Loucy (cell line): ENCODE results near the gene FAM229A.

Source experiments
- H2AFZ ChIP-seq: fragments of 200-600 bp; sonication (generic); 2 replicates; pipeline ENCODE4 v1.6.0; 2016; ENCODE audit warnings: antibody characterized with exemption, mild to moderate bottlenecking, low read length, moderate library complexity
- H3F3A ChIP-seq: fragments of 200-600 bp; 2 replicates; pipeline ENCODE4 v1.6.0; 2016; ENCODE audit warnings: antibody characterized with exemption, low read depth, mild to moderate bottlenecking
- H3K27me3 ChIP-seq: fragments of 200-600 bp; sonication (generic); 2 replicates; pipeline ENCODE4 v1.6.1; 2014; ENCODE audit warnings: low read length, mild to moderate bottlenecking; ENCODE audit not compliant: insufficient read depth, poor library complexity, severe bottlenecking
- H3K36me3 ChIP-seq: fragments of 200-600 bp; sonication (generic); 2 replicates; pipeline ENCODE4 v1.6.1; 2016; ENCODE audit warnings: low read length; ENCODE audit not compliant: insufficient read depth
- H3K4me1 ChIP-seq: fragments of 200-600 bp; sonication (generic); 2 replicates; pipeline ENCODE4 v1.5.1; 2014; ENCODE audit warnings: low read length, mild to moderate bottlenecking; ENCODE audit not compliant: insufficient read depth, poor library complexity, severe bottlenecking
- H3K4me2 ChIP-seq: fragments of 200-600 bp; sonication (generic); 2 replicates; pipeline ENCODE4 v1.6.0; 2014; ENCODE audit warnings: antibody characterized with exemption, low read length, low read depth, mild to moderate bottlenecking; ENCODE audit not compliant: poor library complexity, severe bottlenecking
- H3K4me3 ChIP-seq: fragments of 200-600 bp; sonication (generic); 2 replicates; pipeline ENCODE4 v1.5.1; 2014; ENCODE audit warnings: low read length, mild to moderate bottlenecking, mixed read lengths; ENCODE audit not compliant: poor library complexity, severe bottlenecking
- H3K79me2 ChIP-seq: fragments of 200-600 bp; sonication (generic); 2 replicates; pipeline ENCODE4 v1.6.1; 2014; ENCODE audit warnings: low read length; ENCODE audit not compliant: insufficient read depth
- H3K9ac ChIP-seq: fragments of 200-600 bp; sonication (generic); 2 replicates; pipeline ENCODE4 v1.6.0; 2014; ENCODE audit warnings: mild to moderate bottlenecking, low read depth, low read length, moderate library complexity; ENCODE audit not compliant: poor library complexity, severe bottlenecking
- H3K9me2 ChIP-seq: fragments of 200-600 bp; sonication (generic); replicated peaks from 2 replicates; pipeline ENCODE4 v1.6.1; 2016; ENCODE audit warnings: low read depth, low read length, mixed read lengths
- H3K9me3 ChIP-seq: fragments of 200-600 bp; sonication (generic); 2 replicates; pipeline ENCODE4 v1.6.1; 2014; ENCODE audit warnings: mild to moderate bottlenecking, antibody characterized with exemption, low read length, low read depth; ENCODE audit not compliant: insufficient read depth
- H4K20me1 ChIP-seq: fragments of 200-600 bp; sonication (generic); 2 replicates; pipeline ENCODE4 v1.6.0; 2014; ENCODE audit warnings: antibody characterized with exemption, low read length, mild to moderate bottlenecking; ENCODE audit not compliant: insufficient read depth, poor library complexity, severe bottlenecking
- EZH2phosphoT487 ChIP-seq: fragments of 200-600 bp; IDR thresholded peaks from 2 replicates; pipeline ENCODE4 v1.6.1; 2018; ENCODE audit warnings: antibody characterized with exemption, mild to moderate bottlenecking, moderate library complexity, borderline replicate concordance
- TF ChIP-seq, protein P1 (sequence below): fragments of 200-600 bp; sonication (generic); conservative IDR thresholded peaks from 2 replicates; pipeline ENCODE4 v1.5.1; 2014; ENCODE audit warnings: mild to moderate bottlenecking, antibody characterized with exemption, low read length

Gene FAM229A

DNA sequence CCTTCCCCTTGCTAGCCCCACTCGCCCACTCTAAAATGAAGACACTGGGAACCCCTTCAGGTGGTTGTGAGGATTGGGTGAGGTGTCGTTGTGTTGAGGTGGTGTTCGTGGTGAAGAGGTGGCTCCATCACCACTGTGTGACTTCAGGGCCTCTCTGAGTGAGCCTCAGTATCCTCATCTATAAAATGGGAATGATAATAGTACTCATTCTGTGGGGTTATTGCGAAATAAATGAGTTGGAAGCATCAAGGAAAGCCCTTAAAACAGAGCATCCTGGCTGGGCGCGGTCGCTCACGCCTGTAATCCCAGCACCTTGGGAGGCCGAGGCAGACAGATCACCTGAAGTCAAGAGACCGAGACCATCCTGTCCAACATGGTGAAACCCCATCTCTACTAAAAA, 19.6 kb downstream of the FAM229A start:
- Histone ChIP-seq H3F3A (no peaks in the 10 kb centered on the region), H3K27me3 (no peaks in the 10 kb centered on the region), H3K9me3 (no peaks in the 10 kb centered on the region), H2AFZ (no peak overlapping the region), H3K4me1 (peaks cover 3% of the 10 kb centered on the region), H3K4me2 (no peak overlapping the region), H3K9me2 (no peaks in the 10 kb centered on the region), H3K4me3 (no peak overlapping the region), H3K36me3 (no peaks in the 10 kb centered on the region), H3K9ac (no peak overlapping the region), H3K79me2 (no peaks in the 10 kb centered on the region), H4K20me1 (no peaks in the 10 kb centered on the region)
- TF ChIP-seq, protein P1, sequence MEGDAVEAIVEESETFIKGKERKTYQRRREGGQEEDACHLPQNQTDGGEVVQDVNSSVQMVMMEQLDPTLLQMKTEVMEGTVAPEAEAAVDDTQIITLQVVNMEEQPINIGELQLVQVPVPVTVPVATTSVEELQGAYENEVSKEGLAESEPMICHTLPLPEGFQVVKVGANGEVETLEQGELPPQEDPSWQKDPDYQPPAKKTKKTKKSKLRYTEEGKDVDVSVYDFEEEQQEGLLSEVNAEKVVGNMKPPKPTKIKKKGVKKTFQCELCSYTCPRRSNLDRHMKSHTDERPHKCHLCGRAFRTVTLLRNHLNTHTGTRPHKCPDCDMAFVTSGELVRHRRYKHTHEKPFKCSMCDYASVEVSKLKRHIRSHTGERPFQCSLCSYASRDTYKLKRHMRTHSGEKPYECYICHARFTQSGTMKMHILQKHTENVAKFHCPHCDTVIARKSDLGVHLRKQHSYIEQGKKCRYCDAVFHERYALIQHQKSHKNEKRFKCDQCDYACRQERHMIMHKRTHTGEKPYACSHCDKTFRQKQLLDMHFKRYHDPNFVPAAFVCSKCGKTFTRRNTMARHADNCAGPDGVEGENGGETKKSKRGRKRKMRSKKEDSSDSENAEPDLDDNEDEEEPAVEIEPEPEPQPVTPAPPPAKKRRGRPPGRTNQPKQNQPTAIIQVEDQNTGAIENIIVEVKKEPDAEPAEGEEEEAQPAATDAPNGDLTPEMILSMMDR: no peak
- no peak for TF ChIP-seq EZH2phosphoT487

DNA sequence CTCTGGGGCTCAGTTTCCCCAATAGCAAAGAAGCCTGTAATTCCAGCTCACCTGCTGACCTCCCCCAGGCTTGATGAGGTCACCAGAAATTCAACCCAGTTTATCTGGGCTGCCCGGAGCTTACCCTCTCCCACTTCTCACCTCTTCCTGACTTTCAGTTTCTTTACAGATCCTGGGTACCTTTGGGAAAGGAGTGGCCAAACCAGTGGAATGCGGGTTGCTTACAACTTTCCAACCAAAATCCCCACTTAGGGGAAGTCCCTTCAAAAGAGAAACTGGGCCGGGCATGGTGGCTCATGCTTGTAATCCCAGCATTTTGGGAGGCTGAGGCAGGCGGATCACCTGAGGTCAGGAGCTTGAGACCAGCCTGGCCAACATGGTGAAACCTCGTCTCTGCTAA, 20.3 kb downstream of the FAM229A start:
- Histone ChIP-seq H3K9me3 (no peaks in the 10 kb centered on the region), H3K36me3 (no peaks in the 10 kb centered on the region), H3K4me1 (peaks cover 4% of the 10 kb centered on the region), H3K4me3 (no peak overlapping the region), H3K27me3 (no peaks in the 10 kb centered on the region), H3K9ac (no peak overlapping the region), H2AFZ (no peak overlapping the region), H3K79me2 (no peaks in the 10 kb centered on the region), H3F3A (no peaks in the 10 kb centered on the region), H3K9me2 (no peaks in the 10 kb centered on the region), H4K20me1 (no peaks in the 10 kb centered on the region), H3K4me2 (no peak overlapping the region)
- TF ChIP-seq EZH2phosphoT487: no peak
- TF ChIP-seq, protein P1: no peak

DNA sequence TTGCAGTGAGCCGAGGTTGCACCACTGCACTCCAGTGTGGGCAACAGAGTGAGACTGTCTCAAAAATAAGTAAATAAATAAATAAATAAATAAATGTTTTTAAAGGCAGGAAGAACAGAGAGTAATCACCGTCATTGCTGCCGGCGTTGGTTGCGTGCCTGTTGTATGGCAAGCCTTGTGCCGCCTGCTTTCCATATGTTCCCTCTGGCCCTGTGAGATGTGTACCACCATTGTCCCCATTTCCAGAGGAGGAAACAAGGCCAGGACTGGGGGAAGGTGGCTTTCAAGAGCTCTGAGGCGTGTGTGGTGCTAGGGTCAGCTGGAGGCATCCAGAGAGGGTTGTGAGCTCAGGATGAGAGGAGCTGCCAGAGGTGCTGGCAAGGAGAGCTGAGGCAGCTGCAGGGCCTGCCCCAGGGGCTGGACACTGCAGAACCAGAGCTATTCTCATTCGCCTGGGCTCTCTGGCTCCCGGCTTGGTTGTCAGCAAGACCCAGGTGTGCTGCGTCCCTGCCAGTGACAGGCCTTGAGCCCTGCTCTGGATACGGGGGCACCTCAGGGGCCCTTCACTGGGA, 21.0 kb downstream of the FAM229A start:
- H3K4me1 ChIP-seq: peaks cover 11% of the 10 kb centered on the region
- H3K4me3 ChIP-seq: no peak overlapping the region
- no peaks in the 10 kb centered on the region for H3K9me3 ChIP-seq
- H3K27me3 ChIP-seq: no peaks in the 10 kb centered on the region
- H3F3A ChIP-seq: no peaks in the 10 kb centered on the region
- no peak overlapping the region for H2AFZ ChIP-seq
- H3K9ac ChIP-seq: no peak overlapping the region
- TF ChIP-seq, protein P1: no peak
- no peak for TF ChIP-seq EZH2phosphoT487
- H3K36me3 ChIP-seq: no peaks in the 10 kb centered on the region
- no peaks in the 10 kb centered on the region for H3K79me2 ChIP-seq
- H4K20me1 ChIP-seq: peaks cover 6% of the 10 kb centered on the region
- H3K9me2 ChIP-seq: no peaks in the 10 kb centered on the region
- H3K4me2 ChIP-seq: no peak overlapping the region
